ENCODE data around the gene APELA.
A peak's percentile ranks its signal among the peaks of the same experiment; 100 is the strongest.

Gene APELA

GRCh38 chr4:164876700-164877324 is at the start of gene APELA:
Gene APELA, plus strand, starts transcription at chr4:164877178. Its CDS starts 154 bp downstream, at chr4:164877332.
- DNase-seq, result no peak
- in situ Hi-C loops (cut with HindIII; ENCODE audit: low pct_ligation_motif_present, low pct_unique_long_range_greater_than_20kb, low sequenced_read_pairs), result no loop called here

GRCh38 chr4:164828955-164829354 is 48.0 kb upstream of the APELA start:
- in situ Hi-C loops (cut with HindIII; ENCODE audit: low pct_ligation_motif_present, low pct_unique_long_range_greater_than_20kb, low sequenced_read_pairs), result no loop called here
- DNase-seq, result no peak

- DNase-seq, result no peak
- in situ Hi-C loops (cut with HindIII; ENCODE audit: low pct_ligation_motif_present, low pct_unique_long_range_greater_than_20kb, low sequenced_read_pairs), result no loop called here
Measured at GRCh38 chr4:164846566-164846965, 30.4 kb upstream of the APELA start.

GRCh38 chr4:164847016-164847415 is 30.0 kb upstream of the APELA start:
- in situ Hi-C loops (cut with HindIII; ENCODE audit: low pct_ligation_motif_present, low pct_unique_long_range_greater_than_20kb, low sequenced_read_pairs), result no loop called here

GRCh38 chr4:164847967-164848649 is 28.9 kb upstream of the APELA start:
- in situ Hi-C loops (cut with HindIII; ENCODE audit: low pct_ligation_motif_present, low pct_unique_long_range_greater_than_20kb, low sequenced_read_pairs), result no loop called here
- no peak for DNase-seq

More at GRCh38 chr4:164847016-164847415, 30.0 kb upstream of the APELA start:
- DNase-seq, result no peak

GRCh38 chr4:164856396-164856795 is 20.6 kb upstream of the APELA start:
- in situ Hi-C loops (cut with HindIII; ENCODE audit: low pct_ligation_motif_present, low pct_unique_long_range_greater_than_20kb, low sequenced_read_pairs), result no loop called here
- DNase-seq, result no peak

GRCh38 chr4:164866817-164867490 is 10.0 kb upstream of the APELA start:
- no peak for DNase-seq
- in situ Hi-C loops (cut with HindIII; ENCODE audit: low pct_ligation_motif_present, low pct_unique_long_range_greater_than_20kb, low sequenced_read_pairs), result no loop called here

- in situ Hi-C loops (cut with HindIII; ENCODE audit: low pct_ligation_motif_present, low pct_unique_long_range_greater_than_20kb, low sequenced_read_pairs), result no loop called here
- DNase-seq, result no peak
Measured at GRCh38 chr4:164871673-164872072, 5.3 kb upstream of the APELA start.

GRCh38 chr4:164872481-164872880 is 4.5 kb upstream of the APELA start:
- in situ Hi-C loops (cut with HindIII; ENCODE audit: low pct_ligation_motif_present, low pct_unique_long_range_greater_than_20kb, low sequenced_read_pairs), result no loop called here
- DNase-seq, result no peak

GRCh38 chr4:164874789-164875188 is 2.2 kb upstream of the APELA start:
- in situ Hi-C loops (cut with HindIII; ENCODE audit: low pct_ligation_motif_present, low pct_unique_long_range_greater_than_20kb, low sequenced_read_pairs), result no loop called here
- DNase-seq, result no peak

GRCh38 chr4:164880489-164881262 is 3.7 kb downstream of the APELA start:
- DNase-seq, result no peak
- in situ Hi-C loops (cut with HindIII; ENCODE audit: low pct_ligation_motif_present, low pct_unique_long_range_greater_than_20kb, low sequenced_read_pairs), result no loop called here

GRCh38 chr4:164888096-164888715 is 11.2 kb downstream of the APELA start:
- no peak for DNase-seq
- in situ Hi-C loops (cut with HindIII; ENCODE audit: low pct_ligation_motif_present, low pct_unique_long_range_greater_than_20kb, low sequenced_read_pairs), result no loop called here

GRCh38 chr4:164890691-164891090 is 13.7 kb downstream of the APELA start:
- in situ Hi-C loops (cut with HindIII; ENCODE audit: low pct_ligation_motif_present, low pct_unique_long_range_greater_than_20kb, low sequenced_read_pairs), result no loop called here
- no peak for DNase-seq

- DNase-seq, result peak; percentile 29
- in situ Hi-C loops (cut with HindIII; ENCODE audit: low pct_ligation_motif_present, low pct_unique_long_range_greater_than_20kb, low sequenced_read_pairs), result no loop called here
Measured at GRCh38 chr4:164892018-164892417, 15.0 kb downstream of the APELA start.

GRCh38 chr4:164894702-164895101 is 17.7 kb downstream of the APELA start:
- in situ Hi-C loops (cut with HindIII; ENCODE audit: low pct_ligation_motif_present, low pct_unique_long_range_greater_than_20kb, low sequenced_read_pairs), result no loop called here
- no peak for DNase-seq

- DNase-seq, result no peak
- in situ Hi-C loops (cut with HindIII; ENCODE audit: low pct_ligation_motif_present, low pct_unique_long_range_greater_than_20kb, low sequenced_read_pairs), result no loop called here
Measured at GRCh38 chr4:164902608-164903007, 25.6 kb downstream of the APELA start.

- in situ Hi-C loops (cut with HindIII; ENCODE audit: low pct_ligation_motif_present, low pct_unique_long_range_greater_than_20kb, low sequenced_read_pairs), result no loop called here
- DNase-seq, result no peak
Measured at GRCh38 chr4:164904336-164904735, 27.4 kb downstream of the APELA start.

- in situ Hi-C loops (cut with HindIII; ENCODE audit: low pct_ligation_motif_present, low pct_unique_long_range_greater_than_20kb, low sequenced_read_pairs), result no loop called here
- no peak for DNase-seq
Measured at GRCh38 chr4:164904941-164905340, 28.0 kb downstream of the APELA start.

- in situ Hi-C loops (cut with HindIII; ENCODE audit: low pct_ligation_motif_present, low pct_unique_long_range_greater_than_20kb, low sequenced_read_pairs), result no loop called here
- no peak for DNase-seq
Measured at GRCh38 chr4:164906368-164906767, 29.4 kb downstream of the APELA start.

All from ACHN (cell line).